NCI-H774 (cell line): ENCODE results near the gene RUBCN.
"Not testable (repeated sequence)": the region's sequence is repeated elsewhere in the genome, so short reads cannot be mapped to it uniquely, and the experiment has no call there.

Experiments used
- DNase-seq: peaks from one replicate; lab custom pipeline; 2025; lab: John Stamatoyannopoulos, UW

Gene RUBCN

DNA sequence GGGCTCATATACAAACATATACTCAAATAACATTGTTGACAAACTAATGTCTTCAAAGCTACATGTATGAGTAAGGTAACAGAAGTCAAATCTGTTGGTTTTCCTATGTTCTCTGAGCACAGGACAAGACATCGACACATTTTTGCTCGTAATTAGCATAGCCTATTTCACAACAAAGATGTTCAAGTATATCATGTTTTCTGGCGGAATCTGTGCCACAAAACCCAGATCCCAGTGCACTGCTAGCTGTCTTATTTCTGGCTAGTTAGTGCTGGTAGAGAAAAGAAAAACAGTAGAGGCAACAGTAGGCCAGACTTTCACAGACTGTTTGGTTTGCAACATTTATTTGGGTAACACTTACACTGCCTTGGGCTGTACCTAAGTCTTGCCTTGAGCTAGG lies 51.2 kb downstream of the RUBCN start:
- no peak for DNase-seq

DNA sequence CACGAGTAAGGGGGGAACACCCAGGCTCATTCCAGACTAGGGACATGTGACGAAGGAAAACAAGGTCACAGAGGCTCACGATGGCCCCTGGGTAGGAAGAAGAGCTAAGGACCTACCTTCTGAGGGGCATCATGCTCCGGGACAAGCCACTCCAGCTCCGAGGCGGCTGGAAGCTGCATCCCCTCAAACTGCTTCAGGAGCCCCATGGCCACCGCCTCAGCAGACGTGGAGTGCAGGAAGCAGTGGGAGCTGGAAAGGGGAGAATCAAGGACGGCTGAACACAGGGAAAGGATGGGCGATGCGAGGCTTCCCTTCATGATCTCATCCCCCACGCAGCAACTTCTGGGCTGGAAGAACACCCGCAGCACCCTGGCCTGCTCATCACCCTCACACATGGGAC lies 53.5 kb downstream of the RUBCN start:
- DNase-seq, result no peak

DNA sequence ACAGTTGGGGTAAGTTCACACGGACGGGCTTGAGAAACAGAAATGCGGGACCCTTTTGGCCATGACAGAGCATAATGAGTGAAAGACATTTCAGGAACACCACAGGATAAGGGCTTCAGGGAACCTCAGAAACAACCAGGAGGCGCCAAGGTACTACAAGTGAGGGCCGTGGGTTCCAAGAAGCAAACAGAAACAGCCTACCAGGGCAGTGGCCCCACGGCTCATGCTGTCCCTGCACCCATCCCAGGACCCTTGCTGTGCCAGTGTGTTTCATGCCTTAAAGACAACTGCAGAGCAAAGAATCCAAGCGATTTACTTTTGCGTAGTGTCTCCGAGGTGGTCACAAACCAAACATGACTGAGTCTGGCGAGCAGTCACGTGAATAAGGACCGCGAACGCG lies 54.0 kb downstream of the RUBCN start:
- no peak for DNase-seq

DNA sequence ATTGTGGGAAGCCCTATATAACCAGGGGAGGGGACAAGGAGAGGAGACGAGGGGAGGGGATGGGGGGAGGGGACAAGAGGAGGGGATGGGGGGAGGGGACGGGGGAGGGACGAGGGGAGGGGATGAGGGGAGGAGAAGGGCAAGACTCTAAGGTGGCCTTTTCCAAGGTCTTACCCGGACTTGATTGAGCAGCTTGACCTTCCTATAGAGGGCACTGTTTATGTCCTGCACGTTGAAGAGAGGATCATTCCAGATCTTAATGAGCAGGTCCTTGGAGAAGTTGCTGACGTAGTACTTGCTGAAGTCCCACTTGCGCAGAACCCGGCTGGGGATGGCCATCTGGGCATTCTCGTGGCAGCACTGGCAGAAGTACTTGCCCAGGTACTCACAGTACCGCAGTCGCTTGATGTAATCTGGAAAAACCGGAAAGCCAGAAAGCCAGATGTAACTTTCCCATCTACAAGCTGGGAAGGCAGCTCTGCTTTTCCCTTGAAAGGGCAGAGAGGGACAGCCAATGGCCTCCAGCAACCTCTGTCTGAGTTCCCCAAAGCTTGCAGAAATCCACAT lies 55.7 kb downstream of the RUBCN start:
- DNase-seq, result no peak

DNA sequence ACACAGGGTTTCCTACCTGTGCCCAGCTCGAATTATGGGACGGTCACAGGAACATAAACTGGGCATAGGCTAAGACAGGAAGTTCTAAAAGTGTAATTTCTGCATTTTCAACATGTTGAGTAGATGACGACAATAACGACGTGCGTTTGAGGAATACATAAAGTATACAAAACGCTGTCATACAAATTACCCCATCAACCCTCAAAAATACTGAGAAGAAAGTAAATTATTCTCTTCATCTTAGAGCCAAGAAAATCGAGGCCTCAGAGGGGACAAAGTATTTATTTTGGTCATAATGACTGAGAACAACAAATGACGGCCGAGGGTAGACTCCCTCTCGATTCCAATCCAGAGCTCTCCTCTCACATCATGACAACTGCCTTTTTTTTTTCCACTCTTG lies 60.8 kb downstream of the RUBCN start:
- DNase-seq, result no peak

DNA sequence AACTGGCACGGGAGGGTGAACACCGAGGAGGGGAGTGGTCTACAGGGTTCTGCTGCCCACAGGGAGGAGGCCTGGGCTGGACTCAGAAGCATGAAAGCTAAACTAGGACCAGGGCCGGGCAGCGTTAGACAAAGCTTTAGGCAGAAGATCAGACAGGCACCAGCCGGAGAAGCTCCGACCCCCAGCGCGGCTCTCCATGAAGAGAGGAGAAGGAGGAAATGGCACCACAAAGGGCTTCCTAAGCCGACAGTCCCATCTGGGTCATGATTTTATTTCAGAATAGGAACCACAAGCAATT lies 61.2 kb downstream of the RUBCN start:
- DNase-seq, result no peak

DNA sequence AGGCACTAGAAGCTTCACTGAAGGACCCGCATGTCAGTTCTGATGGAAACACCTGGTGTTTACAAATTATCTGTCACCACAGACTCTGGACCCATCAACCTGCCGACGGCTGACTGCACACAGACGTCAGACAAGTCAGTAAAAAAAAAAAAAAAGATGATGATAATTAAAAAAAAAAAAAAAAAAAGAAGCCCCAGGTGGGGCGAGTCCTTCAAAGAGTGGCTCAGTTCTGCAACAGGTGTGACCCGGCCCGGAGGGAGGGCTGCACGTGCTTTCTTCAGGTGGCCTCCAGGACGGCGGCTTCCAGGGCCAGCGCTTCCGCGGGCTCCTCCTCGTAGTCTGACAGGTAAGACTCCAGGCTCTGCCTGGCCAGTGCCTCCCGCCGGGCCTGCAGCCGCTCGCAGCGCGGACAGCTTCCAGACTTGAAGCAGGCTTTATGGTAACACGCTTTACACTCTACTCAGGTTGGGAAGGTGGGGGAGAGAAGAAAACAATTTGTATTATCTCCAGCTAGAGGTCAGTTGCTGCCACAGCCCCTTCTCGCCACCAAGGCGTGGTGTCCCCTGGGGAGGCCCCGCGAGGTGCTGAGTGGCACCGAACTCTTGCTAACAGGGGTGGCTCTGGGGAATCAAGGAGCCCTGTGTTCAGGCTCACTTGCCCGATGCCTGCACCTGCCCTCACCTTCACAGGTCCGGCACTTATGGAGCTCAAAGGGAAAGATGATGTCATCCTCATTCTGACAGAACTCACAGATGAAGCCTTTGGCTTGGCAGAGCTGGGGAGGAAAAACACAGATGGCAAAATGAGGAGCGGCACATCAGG lies 61.8 kb downstream of the RUBCN start:
- DNase-seq, result no peak

DNA sequence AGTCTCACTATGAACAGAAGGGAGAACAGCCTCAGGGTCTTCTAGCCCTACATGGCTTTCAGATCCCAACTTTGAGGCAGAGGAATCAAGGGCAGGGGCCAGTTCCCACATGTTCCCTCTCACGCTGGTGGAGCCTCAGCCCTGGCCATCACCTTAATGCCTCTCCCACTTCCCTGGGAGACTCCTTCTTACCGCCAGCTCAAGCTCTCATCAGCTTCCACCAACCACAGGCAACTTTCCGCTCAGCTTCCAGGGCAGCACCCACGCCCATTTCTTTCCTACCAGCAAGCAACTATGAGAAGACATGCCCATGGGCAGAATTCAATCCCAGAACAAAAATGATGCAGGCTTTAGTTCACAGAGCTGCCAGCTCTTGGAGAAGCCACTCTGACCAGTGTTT lies 63.5 kb downstream of the RUBCN start:
- DNase-seq, result no peak

DNA sequence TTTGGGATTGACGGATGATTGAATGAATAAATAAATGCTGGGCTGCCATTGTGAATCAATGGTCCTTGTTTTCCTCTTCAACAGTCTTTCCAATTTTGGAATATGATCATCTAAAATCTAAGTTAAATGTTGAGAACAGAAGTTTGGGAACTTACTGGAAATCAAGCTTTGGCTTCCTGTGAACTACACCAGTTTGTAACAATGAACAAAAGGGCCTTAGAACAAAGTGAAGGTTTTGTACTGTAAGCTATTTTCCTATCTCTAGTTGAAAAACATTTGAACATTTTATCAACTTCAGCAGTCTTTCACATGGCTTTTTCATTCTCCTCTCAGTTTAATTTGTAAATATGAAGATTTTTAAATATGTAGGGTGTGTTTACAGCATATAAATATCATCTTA lies 66.3 kb downstream of the RUBCN start:
- DNase-seq, result no peak

DNA sequence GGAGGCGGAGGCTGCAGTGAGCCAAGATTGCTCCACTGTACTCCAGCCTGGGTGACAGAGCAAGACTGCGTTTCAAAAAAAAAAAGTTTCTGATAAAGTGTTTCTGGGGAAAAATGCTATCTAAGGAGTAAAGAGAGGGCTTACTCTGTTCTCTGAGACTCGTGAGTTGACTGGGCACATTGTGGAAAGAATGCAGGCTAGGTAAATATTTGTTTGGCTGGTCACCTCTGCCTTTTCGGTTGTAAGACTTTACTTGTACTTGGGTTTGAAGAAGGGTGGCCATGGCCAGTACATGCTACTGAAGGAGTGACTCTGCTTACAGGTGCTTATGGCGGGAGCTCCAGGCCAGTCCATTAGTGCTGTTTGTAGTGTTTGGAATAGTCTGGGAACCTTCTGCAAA lies 68.7 kb downstream of the RUBCN start:
- DNase-seq, result no peak

DNA sequence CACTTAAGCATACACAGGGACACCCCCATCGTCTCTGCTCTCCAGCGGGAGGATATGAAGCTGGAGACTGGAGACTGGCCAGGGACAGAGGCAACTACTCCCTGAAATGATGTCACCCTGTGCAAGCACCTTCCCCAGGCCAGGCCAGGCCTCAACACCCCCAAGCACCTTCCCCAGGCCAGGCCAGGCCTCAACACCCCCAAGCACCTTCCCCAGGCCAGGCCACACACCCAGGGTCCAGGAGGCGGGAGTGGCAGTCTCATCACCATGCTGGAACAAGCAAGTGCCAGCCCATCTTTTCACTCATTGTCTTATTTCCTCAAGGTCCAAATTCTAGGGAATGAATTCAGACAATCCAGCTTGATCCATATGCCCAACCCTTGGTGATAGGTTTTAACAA lies 69.4 kb downstream of the RUBCN start:
- DNase-seq, result not testable (repeated sequence)

DNA sequence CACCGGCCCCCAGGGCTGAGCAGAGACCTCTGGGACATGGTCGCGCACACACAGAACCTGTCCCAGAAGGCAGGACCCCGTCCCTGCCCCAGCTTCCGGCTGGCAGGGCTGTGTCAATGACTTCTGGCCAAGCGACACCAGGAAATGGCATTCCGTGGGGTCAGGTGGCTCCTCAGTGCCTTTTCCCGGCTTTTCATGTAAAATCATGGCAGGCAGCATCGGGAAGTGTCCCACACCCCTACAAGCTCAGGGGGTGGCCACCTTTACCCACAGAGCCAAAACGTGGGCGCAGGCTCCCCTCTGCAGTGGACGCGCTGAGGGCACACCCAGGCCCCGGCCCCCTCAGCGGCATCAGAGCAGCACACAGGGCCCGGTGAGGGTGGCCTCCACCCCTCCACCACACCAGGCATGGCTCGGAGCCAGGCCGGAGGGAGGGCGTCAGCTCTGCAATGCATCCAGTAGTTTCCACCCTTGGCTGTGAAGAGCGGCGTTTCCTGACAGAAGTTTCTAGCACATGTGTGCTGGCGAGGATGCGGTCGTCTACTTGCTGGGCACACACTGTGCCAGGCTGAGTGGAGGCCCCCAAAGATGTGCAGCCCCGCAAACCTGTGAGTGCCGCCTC lies 70.4 kb downstream of the RUBCN start:
- not testable (repeated sequence) for DNase-seq

DNA sequence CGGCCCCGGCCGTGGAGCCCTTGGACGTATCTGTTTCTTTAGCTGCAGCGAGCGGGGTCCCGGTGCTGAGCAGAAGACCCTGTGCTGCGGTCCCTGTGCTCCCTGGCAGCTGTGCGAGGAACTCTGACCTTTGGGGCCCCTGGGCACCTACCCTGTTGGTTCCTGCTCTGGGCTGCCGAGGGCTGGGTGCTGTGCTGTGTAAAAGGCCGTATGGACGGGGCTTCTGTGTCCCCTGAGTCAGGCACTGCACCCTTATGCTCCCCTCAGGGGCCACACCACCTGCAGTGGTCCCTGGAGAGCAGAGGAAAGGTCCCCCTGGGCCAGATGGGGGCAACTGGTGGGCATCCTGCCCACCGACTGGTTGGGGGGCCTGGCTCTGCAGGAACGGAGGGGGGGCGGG lies 71.2 kb downstream of the RUBCN start:
- DNase-seq, result not testable (repeated sequence)

DNA sequence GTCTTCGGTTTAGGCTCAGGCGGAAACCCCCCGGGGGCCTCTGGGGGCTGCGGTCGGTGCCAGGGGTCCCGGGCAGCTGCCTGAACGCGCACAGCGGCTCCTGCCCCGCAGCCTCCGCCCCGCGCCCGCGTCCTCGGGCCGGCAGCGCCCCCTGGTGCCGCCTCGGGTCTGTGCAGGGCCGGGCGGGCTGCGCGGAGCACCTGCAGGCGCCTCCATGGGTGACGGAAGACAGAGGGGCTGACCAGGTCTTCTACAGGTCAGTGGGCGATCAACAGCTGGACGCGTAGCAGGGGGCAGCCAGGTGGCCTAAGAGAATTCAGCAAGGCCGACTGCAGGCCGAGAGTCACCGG lies 71.6 kb downstream of the RUBCN start:
- DNase-seq, result not testable (repeated sequence)

DNA sequence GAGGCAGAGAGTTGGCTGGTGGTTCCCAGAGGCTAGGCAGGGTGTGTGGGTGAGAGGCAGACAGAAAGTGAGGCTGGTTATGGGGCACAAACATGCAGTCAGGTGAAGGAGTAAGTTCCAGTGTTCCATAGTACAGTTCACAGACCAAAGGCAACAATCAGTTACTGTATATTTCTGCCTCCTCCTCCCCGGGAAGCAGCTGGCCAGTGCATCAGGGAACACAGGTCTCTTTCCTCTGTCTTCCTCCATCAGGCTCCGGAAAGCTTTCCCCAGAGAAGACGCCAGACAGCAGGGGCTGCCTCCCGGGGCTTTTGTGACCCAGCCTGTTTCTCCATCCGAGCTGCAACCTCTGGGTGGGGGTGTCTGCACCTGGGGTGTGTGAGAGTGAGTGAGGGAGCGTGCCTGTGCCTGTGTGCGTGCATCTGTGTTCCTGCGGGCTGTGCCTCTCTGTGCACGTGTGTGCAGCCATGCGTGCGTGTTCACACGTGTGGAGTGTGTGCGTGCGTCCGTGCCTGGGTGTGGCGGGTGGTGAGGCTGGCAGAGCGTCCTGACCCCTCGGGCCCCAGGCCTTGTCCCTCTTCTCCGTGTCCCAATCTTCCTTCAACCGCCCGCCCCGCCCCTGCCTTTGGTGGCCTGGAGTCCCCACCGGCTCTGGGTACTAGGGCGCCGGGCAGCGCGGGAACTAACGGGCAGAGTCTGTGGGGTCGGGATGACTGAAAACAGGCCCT lies 72.1 kb downstream of the RUBCN start:
- DNase-seq, result not testable (repeated sequence)

DNA sequence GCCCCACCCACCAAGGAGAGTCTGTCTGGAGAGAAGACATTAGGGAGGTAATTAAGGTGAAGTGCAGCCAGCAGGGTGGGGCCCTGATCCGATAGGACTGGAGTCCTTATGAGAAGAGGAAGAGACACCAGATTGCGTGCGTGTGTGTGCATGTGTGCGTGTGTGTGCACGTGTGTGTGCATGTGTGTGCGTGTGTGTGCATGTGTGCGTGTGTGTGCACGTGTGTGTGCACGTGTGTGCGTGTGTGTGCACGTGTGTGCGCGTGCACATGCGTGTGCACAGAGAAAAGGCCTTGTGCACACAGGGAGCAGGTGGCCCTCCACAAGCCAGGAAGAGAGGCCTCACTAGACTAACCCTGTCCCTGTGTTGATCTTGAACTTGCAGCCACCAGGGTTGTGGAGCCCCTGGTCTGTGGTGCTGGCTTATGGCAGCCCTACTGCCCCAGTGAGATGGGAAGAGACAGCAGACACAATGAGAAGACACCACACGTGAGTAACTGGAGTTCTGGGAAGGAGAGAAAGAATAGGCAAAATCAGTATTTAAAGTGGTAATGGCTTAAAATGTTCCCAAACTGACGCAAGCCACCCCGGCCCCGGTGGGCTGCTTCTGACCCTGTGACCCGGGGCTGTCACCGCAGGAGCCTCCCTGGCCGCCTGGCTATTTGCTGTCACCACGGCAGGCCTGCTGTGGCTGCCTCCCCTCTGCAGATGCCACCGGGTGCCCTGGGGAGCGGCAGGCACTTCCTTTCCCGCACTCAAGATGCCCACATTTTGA lies 73.2 kb downstream of the RUBCN start:
- DNase-seq, result not testable (repeated sequence)

DNA sequence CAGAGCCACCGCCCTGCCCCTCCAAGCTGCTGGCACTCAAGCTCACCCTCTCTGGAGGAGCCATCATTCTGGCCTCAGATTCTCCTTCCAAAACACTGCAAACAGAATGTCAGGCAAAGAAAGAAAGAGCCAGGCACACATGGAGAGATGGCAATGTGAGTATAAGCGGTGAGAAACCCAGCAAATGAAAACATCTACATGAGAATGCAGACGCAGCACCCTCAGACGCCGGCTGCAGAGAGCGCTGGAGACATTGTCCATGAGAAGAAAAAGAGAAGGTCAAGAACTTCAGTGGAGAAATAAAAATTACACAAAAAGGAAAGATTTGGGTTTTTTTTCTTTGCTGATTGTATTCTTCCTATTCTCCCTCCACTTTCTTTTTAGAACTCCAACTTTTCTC lies 74.4 kb downstream of the RUBCN start:
- DNase-seq, result not testable (repeated sequence)

DNA sequence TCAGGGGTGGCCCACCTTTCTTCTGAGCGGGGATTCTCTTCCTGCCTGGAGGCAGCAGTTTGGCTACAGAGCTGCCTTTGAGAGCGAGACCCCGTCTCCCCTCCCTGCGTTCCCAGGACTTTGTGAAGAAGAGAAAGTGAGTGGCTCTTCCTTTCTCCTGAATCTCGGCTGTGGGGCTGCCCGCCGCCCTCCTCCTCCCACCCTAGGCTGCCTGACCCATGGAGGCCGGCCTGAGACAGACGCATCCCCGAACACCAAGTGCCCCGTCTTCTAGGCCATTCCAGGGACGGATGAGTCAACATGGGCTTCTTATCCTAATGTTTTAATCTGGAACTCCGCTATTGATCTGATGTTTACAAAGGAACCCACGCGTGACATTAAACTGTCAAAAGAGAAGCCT lies 74.8 kb downstream of the RUBCN start:
- not testable (repeated sequence) for DNase-seq

DNA sequence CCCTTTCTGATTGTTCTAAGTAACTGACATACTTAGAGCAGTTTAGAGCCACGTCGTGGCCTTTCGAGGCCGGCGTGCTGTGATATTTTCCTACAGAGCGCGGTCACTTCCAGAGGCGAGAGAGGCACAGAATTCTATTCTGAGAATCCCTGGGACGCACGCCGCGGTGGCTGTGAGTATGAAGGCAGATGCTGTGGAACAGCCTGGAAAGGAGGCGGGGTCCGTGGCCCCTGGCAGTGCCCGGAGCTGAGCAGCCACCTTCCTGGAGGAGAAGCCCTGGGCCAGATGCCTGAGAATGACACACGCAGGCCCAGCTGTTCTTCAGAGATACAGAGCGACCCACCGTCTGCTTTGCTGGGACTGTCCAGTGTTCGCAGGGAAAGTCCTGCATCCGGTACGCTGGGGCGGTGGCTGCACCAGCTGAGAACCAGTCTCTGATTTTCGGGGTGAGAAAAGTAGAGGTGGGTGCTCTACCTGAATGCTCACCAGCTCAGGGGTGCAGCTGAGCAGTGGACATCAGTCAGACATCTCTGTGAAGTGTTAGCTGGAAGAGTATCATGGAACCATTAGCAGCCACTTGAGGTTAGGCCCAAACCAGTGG lies 75.4 kb downstream of the RUBCN start:
- DNase-seq, result not testable (repeated sequence)

DNA sequence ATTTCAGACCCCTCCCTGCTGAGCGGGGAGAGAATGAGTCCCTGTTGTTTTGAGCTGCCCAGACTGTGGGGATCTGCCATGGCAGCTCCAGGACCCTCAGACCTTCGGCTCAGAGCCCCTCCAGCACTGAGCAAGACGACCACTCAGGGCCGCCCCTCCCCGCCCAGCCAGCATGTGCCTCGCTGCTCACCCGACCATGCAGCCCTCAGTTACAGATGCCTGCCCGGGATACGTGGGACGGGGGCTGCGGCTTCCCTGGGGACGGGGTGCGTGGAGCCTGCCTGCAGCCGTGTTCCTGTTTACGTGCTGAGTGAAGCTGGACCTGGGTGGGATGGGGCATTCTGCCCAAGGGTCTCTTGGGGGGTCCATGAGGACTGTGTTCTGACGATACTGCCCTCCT lies 77.0 kb downstream of the RUBCN start:
- not testable (repeated sequence) for DNase-seq

DNA sequence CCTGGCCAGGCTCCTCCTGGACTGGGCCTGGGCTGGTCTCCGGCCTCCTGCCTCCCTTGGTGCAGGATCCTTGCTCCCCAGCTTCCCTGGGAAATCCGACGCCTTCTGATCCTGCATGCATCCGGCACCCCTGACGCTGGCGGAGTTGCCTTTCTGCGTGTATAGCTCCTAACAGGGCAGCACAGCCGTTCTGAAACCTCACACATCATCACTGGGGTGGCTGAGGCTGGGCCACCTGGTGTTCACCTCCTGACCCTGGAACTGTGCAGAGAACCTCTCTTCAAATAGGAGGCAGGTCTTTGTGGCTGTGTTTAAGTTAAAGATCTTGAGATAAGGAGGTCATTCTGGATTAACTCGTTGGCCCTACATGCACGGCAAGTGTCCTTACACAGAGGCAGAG lies 77.6 kb downstream of the RUBCN start:
- not testable (repeated sequence) for DNase-seq

DNA sequence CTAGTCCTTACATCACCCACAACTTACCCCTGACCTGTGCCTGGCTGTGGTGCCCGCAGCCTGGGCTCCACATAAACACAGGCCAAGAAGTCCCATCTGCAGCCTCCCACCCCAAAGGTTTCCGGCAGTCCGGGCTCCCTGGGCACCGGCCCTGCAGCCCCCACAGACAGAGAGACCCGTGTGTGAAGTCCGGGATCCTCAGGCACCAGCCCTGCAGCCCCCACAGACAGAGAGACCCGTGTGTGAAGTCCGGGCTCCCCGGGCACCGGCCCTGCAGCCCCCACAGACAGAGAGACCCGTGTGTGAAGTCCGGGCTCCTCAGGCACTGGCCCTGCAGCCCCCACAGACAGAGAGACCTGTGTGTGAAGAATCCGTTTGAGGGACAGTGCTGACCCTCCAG lies 78.0 kb downstream of the RUBCN start:
- not testable (repeated sequence) for DNase-seq
